Muscle layer of colon (tissue), 2 donors: ENCODE measurements around the gene MTHFSD.

ENCODE experiments used
- H3K27ac ChIP-seq: one replicate; pipeline ENCODE4 v1.7.0; 2013; ENCODE audit warnings: low read depth, mild to moderate bottlenecking, low read length, moderate library complexity
- H3K27me3 ChIP-seq, 2 donors: one replicate each; pipeline ENCODE4 v1.7.0; 2013; ENCODE audit warnings: low read length in 2 of 2, mild to moderate bottlenecking in 2 of 2; ENCODE audit not compliant: insufficient read depth in 2 of 2, control insufficient read depth in 1 of 2
- H3K36me3 ChIP-seq: one replicate; pipeline ENCODE4 v1.7.0; 2013; ENCODE audit warnings: mild to moderate bottlenecking, low read length; ENCODE audit not compliant: insufficient read depth
- H3K4me1 ChIP-seq: one replicate; pipeline ENCODE4 v1.7.0; 2013; ENCODE audit warnings: mild to moderate bottlenecking, low read length; ENCODE audit not compliant: insufficient read depth
- H3K4me3 ChIP-seq, 2 donors: one replicate each; pipeline ENCODE4 v1.7.0; 2013; ENCODE audit warnings: low read length in 2 of 2, low read depth in 1 of 2, mild to moderate bottlenecking in 1 of 2, moderate library complexity in 1 of 2
- H3K9ac ChIP-seq: one replicate; pipeline ENCODE4 v1.7.0; 2013; ENCODE audit warnings: low read length
- H3K9me3 ChIP-seq: one replicate; pipeline ENCODE4 v1.7.0; 2013; ENCODE audit warnings: mild to moderate bottlenecking, low read length
- donor health status: abdominal sarcoma.
- donor health status: Adenocarcinoma of cecum.

Gene MTHFSD

DNA sequence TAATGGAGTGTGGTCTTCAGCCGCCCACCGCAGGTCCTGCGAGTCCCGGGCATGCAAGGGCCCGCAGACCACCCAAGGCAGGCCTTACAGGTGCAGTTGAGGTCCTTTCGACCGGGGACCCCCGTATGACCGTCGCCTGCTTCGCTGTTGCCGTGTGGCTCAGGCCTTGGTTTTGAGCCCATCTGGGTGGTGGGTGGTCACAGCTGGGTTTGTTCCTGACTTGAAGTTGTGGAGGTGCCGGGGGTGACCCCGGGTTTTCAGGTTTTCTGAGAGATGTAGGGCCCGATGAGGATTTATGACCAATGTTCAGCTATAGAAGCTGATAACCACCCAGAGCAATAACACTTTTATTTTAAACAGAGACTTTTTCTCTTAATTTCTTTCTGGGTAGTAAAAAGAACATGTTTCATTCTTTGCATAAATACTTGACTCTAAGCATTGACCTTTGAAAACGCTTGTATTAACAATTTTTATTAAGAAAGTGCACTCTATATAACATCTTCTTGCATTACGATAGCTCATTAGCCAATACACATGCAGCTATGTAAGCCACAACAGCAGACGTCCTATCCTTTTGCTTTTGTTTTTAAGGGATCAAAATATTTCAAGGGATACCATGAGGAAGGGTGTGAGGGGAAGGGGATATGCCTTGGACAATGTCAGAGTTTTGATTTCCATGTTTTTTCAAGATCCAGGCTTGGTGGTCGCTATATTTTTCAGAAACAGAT, 25.2 kb upstream of the MTHFSD start:
- H3K27ac ChIP-seq: no peak overlapping the region
- no peaks in the 10 kb centered on the region for H3K9me3 ChIP-seq
- peaks cover 36 to 57% of the 10 kb centered on the region in 2 donors for H3K27me3 ChIP-seq
- no peaks in the 10 kb centered on the region for H3K4me1 ChIP-seq
- H3K4me3 ChIP-seq: no peak overlapping the region
- H3K36me3 ChIP-seq: no peaks in the 10 kb centered on the region
- no peak overlapping the region for H3K9ac ChIP-seq

DNA sequence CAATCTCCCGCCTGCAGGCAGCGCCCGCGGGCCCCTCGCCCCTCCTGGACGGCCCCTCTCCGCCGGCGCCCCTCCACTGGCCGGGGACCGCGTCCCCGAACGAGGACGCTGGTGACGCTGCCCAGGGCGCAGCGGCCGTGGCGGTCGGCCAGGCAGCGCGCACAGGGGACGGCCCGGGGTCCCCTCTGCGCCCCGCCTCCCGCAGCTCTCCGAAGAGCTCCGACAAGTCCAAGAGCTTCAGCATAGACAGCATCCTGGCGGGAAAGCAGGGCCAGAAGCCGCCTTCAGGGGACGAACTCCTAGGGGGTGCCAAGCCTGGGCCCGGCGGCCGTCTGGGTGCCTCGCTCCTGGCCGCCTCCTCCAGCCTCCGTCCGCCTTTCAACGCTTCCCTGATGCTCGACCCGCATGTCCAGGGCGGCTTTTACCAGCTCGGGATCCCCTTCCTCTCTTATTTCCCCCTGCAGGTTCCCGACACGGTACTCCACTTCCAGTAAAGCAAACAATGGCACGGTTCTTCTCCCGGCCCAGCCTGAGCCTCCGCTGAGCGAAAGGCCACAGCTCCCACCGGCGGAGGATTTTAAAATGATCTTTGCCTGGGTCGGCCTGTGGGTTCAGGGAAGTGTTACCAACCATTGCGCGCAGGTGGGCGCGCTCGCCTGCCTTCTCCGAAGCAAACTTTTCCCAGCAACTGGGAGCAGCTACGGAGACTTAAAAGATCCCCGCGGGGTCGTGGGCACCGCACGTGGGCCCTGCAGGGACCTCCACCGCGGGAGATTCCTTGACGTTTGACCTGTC, 24.4 kb upstream of the MTHFSD start:
- Histone ChIP-seq H3K9me3 (no peaks in the 10 kb centered on the region), H3K4me1 (no peaks in the 10 kb centered on the region), H3K9ac (no peak overlapping the region), H3K27me3 (peaks cover 43 to 65% of the 10 kb centered on the region in 2 donors), H3K36me3 (no peaks in the 10 kb centered on the region), H3K4me3 (no peak overlapping the region), H3K27ac (no peak overlapping the region)

DNA sequence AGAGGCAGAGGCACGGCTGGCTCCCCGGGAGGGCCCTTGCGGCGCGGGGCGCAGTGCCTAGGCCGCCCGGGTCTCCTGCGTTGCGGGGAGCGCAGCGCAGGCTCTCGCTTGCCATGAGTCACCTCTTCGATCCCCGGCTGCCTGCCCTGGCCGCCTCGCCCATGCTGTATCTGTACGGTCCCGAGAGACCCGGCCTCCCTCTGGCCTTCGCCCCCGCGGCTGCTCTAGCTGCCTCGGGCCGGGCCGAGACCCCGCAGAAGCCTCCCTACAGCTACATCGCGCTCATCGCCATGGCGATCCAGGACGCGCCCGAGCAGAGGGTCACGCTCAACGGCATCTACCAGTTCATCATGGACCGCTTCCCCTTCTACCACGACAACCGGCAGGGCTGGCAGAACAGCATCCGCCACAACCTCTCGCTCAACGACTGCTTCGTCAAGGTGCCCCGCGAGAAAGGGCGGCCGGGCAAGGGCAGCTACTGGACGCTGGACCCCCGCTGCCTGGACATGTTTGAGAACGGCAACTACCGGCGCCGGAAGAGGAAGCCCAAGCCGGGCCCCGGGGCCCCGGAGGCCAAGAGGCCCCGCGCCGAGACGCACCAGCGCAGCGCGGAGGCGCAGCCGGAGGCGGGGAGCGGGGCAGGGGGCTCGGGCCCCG, 23.7 kb upstream of the MTHFSD start:
- Histone ChIP-seq H3K4me1 (no peaks in the 10 kb centered on the region), H3K9me3 (no peaks in the 10 kb centered on the region), H3K27ac (no peak overlapping the region), H3K36me3 (no peaks in the 10 kb centered on the region), H3K4me3 (no peak overlapping the region), H3K9ac (no peak overlapping the region), H3K27me3 (peaks cover 48 to 70% of the 10 kb centered on the region in 2 donors)

DNA sequence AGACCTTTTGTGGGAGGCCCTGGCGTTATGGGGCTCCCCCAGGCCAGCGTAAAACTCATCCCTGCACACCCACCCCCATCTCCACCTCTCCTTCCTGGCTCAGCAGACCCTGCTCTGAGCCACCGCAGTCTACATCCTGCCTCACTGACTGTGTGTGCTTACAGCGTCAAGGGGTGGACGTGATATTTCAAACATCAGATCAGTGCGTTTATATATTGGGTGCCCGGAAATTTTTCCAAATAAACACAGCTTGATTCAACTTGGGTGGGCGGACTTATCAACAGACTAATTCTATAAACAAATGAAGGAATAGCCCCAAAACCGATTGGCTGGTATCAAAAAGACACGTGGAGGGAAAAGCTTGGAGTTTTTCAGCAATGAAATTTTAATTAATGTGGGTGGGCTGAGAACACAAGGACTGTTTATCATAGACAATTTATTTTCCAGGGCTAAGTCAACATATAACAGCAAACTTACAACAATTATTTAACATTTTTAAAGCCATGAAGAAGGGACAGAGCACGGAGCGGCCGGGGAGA, 23.1 kb upstream of the MTHFSD start, which contains the start of gene FOXL1:
Gene FOXL1, plus strand, starts transcription at position 489 of the 539 bp plus-strand sequence. CDS start 175 bp downstream, outside the sequence.
- no peak within 1 kb of the TSS for H3K27ac ChIP-seq

DNA sequence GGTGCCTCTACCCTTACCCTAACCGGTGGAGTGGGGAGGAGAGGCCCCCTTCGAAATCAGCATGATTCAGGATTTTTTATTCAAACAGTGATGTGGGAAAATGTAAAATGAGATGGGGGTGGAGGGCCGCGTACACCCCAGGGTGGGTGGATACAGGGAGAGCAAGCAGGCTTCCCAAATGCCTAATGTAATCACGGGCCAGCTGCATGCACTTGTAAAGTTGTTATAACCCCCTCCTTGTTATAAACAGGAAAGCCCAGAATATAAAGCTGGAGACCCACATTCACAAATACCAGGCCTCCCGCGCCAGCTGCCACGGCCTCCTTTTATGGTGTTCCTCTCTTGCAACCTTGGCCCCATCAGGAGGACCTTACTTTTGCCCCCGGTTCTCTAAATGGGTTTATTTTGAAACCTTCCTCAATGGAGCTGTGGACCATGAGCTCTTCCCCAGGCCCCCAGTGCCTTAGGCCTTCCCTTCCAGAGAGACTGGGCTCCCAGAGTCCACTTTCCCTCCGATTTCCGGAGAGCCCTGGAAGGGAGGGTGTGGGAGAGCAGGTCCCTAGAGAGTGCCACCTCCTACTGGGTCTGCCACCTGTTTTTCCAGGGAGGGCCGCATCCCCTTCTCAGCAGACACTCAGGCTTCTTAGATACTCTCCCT, 22.4 kb upstream of the MTHFSD start:
- H3K9me3 ChIP-seq: no peaks in the 10 kb centered on the region
- no peak overlapping the region for H3K9ac ChIP-seq
- no peak overlapping the region for H3K4me3 ChIP-seq
- H3K27ac ChIP-seq: no peak overlapping the region
- peaks cover 60 to 71% of the 10 kb centered on the region in 2 donors for H3K27me3 ChIP-seq
- no peaks in the 10 kb centered on the region for H3K36me3 ChIP-seq
- H3K4me1 ChIP-seq: no peaks in the 10 kb centered on the region

More for the DNA sequence above, 23.1 kb upstream of the MTHFSD start, which contains the start of gene FOXL1:
- Histone ChIP-seq H3K36me3 (no peaks in the 10 kb centered on the region), H3K9me3 (no peaks in the 10 kb centered on the region), H3K9ac (no peak within 1 kb of the TSS), H3K4me3 (no peak within 1 kb of the TSS), H3K27me3 (peaks cover 54 to 70% of the 10 kb centered on the region in 2 donors), H3K4me1 (no peaks in the 10 kb centered on the region)

DNA sequence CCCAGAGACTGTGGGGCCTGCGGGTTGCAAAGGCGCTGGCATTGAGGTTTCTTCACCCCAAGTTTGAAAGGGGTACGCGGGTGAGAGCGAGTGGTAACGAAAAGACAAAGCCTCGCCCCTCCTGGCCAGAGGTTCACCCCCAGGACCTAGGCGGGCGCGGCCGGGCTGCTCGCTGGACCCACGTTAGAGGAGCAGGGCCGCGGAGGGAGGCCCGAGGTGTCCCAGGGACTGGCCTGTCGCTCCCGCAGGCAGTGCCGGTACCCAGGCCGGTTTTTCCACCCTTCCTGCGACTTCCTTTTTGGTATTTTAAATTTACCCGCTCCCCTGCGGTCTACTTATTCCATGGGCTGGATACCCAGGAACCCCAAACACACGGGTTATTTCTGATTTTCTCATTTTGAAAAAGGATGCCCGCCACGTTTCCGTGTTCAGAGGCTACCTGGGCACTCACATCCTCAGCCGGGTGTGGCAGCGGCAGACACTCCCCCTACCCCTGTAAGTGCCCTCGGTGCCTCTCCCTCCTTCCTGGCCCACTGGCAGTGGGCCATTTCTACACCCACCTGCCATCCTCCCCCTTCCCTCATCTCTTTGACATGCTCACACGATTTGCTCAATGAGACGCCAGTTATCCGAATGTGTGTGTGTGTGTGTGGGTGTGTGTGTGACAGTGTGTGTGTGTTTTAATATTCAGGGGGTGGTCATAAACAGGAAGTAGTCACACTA, 21.7 kb upstream of the MTHFSD start:
- peaks cover 65 to 78% of the 10 kb centered on the region in 2 donors for H3K27me3 ChIP-seq
- peak overlapping the region in 1 of 2 donors; percentile 18 for H3K4me3 ChIP-seq
- no peaks in the 10 kb centered on the region for H3K36me3 ChIP-seq
- no peak overlapping the region for H3K27ac ChIP-seq
- no peak overlapping the region for H3K9ac ChIP-seq
- no peaks in the 10 kb centered on the region for H3K9me3 ChIP-seq
- no peaks in the 10 kb centered on the region for H3K4me1 ChIP-seq

DNA sequence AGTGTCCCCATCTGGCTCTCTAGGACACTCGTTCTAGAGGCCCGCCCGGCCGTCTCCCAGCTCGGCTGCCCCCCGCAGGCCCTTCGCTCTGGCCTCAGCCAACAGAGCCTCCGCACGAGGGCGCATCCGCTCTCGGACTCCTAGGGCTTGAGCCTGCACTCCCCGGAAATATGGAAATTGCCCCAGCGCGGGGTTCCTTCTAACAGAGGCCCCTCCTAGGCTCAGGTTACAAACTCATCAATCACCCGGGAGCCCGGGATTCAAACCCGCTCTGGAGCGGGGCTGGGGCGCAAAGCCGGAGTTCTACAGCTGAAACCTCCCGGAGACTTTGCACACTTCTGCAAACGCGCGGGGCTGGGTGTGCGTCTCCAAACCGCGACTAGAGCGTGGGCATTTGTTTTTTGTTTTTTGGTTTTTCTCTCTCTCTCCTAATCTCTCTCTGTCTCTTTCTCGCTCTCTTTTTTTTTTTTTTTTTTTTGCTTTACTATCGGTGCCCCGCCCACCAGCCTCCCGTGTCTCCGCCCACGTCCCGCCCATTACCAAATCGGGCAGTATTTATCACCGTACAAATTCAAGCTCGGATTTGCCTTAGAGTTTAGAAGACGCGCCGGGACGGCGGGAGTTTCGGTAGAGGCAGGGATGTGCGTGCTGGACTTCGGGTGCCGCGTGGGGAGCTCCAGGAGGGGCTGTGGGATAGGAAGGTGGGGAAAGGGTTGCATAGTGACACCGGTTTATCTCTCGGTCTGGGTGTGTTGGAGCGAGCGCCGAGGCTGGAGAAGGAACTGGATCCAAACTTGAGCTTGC, 20.9 kb upstream of the MTHFSD start:
- Histone ChIP-seq H3K4me1 (no peaks in the 10 kb centered on the region), H3K27ac (no peak overlapping the region), H3K27me3 (peaks cover 73 to 86% of the 10 kb centered on the region in 2 donors)

DNA sequence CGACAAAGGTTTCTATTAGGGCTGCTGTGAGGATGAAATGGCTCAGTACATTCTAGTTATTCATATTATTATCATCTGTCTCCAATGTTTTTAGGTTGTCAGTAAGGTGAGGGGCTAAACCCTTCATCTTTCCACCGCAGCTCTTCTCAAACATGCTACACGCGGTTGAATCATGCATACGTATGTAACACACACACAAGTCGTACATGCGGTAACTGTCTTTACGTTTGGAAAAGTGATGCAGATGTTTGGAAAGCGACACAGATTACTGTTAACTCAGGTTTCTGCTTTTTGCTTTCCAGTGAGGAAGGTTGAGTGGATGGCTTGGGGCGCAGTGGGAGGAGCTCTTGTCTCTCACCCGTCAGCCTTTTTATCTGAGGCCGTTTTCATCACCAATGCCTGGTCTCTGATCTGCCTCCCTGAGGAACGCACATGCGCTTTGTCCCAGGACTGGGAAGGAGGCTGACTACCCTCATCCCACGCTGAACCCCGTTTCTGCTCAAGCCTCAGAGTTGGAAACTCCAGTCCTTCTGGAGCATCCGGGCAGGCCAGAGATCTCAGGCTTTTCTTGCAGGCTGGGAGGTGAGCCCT, 20.2 kb upstream of the MTHFSD start:
- peaks cover 79 to 85% of the 10 kb centered on the region in 2 donors for H3K27me3 ChIP-seq
- H3K9me3 ChIP-seq: no peaks in the 10 kb centered on the region
- no peak overlapping the region for H3K9ac ChIP-seq
- no peak overlapping the region for H3K27ac ChIP-seq
- H3K4me3 ChIP-seq: no peak overlapping the region
- H3K36me3 ChIP-seq: no peaks in the 10 kb centered on the region
- H3K4me1 ChIP-seq: no peaks in the 10 kb centered on the region

More for the DNA sequence above, 20.9 kb upstream of the MTHFSD start:
- no peak overlapping the region for H3K9ac ChIP-seq
- H3K9me3 ChIP-seq: no peaks in the 10 kb centered on the region
- H3K36me3 ChIP-seq: no peaks in the 10 kb centered on the region
- peak overlapping the region in 1 of 2 donors; percentile 18 for H3K4me3 ChIP-seq

DNA sequence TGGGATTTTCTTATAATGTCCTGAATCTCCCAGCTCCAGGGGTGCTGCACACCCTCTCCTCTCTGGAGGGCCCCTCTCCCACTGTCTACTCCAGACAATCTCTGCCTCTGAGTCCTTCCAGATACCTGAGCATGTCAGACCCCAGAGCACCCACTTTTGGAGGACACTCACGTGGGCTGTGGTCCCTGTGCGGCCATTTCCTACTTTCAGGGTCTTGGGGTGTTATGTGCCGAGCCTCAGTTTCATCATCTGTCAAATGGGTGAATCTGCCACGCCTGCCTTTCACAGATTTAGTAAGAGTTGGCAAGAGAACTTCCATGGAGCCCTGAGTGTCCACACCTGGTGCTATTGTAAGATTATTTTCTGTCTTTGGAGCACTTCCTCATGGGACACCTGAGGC, 19.6 kb upstream of the MTHFSD start:
- no peak overlapping the region for H3K4me3 ChIP-seq
- no peaks in the 10 kb centered on the region for H3K4me1 ChIP-seq
- no peaks in the 10 kb centered on the region for H3K9me3 ChIP-seq
- H3K36me3 ChIP-seq: no peaks in the 10 kb centered on the region
- H3K9ac ChIP-seq: no peak overlapping the region
- no peak overlapping the region for H3K27ac ChIP-seq
- H3K27me3 ChIP-seq: peaks cover 79 to 85% of the 10 kb centered on the region in 2 donors
